ENCODE results near the gene DDX25.

The DDX25 gene

GRCh38 chr11:125933030-125933813 is 28.9 kb downstream of the DDX25 start:
- DNase-seq (ENCODE audit: extremely low read depth in 1 of 2, low read depth in 1 of 2) = peak in 1 of 2 donors; percentile 53

GRCh38 chr11:125934473-125934872 is 30.2 kb downstream of the DDX25 start:
- no peak for DNase-seq (ENCODE audit: extremely low read depth in 1 of 2, low read depth in 1 of 2)

GRCh38 chr11:125935056-125935455 is 30.7 kb downstream of the DDX25 start:
- no peak for DNase-seq (ENCODE audit: extremely low read depth in 1 of 2, low read depth in 1 of 2)

GRCh38 chr11:125935618-125936199 is 31.4 kb downstream of the DDX25 start:
- DNase-seq (ENCODE audit: extremely low read depth in 1 of 2, low read depth in 1 of 2) = no peak

- DNase-seq (ENCODE audit: extremely low read depth in 1 of 2, low read depth in 1 of 2) = no peak
Observed at GRCh38 chr11:125938418-125938817, 34.1 kb downstream of the DDX25 start.

- no peak for DNase-seq (ENCODE audit: extremely low read depth in 1 of 2, low read depth in 1 of 2)
Observed at GRCh38 chr11:125939081-125939521, 34.8 kb downstream of the DDX25 start.

GRCh38 chr11:125940145-125940544 is 35.8 kb downstream of the DDX25 start:
- no peak for DNase-seq (ENCODE audit: extremely low read depth in 1 of 2, low read depth in 1 of 2)

GRCh38 chr11:125941267-125941618 is 36.9 kb downstream of the DDX25 start:
- no peak for DNase-seq (ENCODE audit: extremely low read depth in 1 of 2, low read depth in 1 of 2)

GRCh38 chr11:125941619-125942611 is 37.6 kb downstream of the DDX25 start:
- peak in 1 of 2 donors; percentile 25 for DNase-seq (ENCODE audit: extremely low read depth in 1 of 2, low read depth in 1 of 2)

- no peak for DNase-seq (ENCODE audit: extremely low read depth in 1 of 2, low read depth in 1 of 2)
Observed at GRCh38 chr11:125942771-125943428, 38.6 kb downstream of the DDX25 start.

GRCh38 chr11:125943661-125944349 is 39.5 kb downstream of the DDX25 start:
- no peak for DNase-seq (ENCODE audit: extremely low read depth in 1 of 2, low read depth in 1 of 2)

- no peak for DNase-seq (ENCODE audit: extremely low read depth in 1 of 2, low read depth in 1 of 2)
Observed at GRCh38 chr11:125944350-125945010, 40.2 kb downstream of the DDX25 start.

GRCh38 chr11:125945011-125945796 is 40.9 kb downstream of the DDX25 start:
- DNase-seq (ENCODE audit: extremely low read depth in 1 of 2, low read depth in 1 of 2) = no peak

GRCh38 chr11:125945797-125946520 is 41.7 kb downstream of the DDX25 start, which contains the start of gene VSIG10L2:
Gene VSIG10L2 (plus strand): TSS chr11:125946044. CDS start chr11:125946056, 12 bp downstream.
- no peak for DNase-seq (ENCODE audit: extremely low read depth in 1 of 2, low read depth in 1 of 2)

GRCh38 chr11:125946712-125947418 is 42.6 kb downstream of the DDX25 start:
- no peak for DNase-seq (ENCODE audit: extremely low read depth in 1 of 2, low read depth in 1 of 2)

- no peak for DNase-seq (ENCODE audit: extremely low read depth in 1 of 2, low read depth in 1 of 2)
Observed at GRCh38 chr11:125947419-125948277, 43.3 kb downstream of the DDX25 start.

Measured in stimulated activated CD8-positive, alpha-beta memory T cell treated with anti-CD3 and anti-CD28 coated beads, Interleukin-7, amount 100 ng/mL, for 48 hours (primary cell).